Kidney (tissue), 14 donors: ENCODE data around the gene PACS2. TPM values are rescaled to one million over a fixed set of nuclear protein-coding genes. Genes with fewer than 3 reads are reported as not detected.

Experiments used
- DNase-seq, 5 donors: peaks; one replicate each; pipeline ENCODE4 v3.0.0-alpha.2; 2013 to 2020
- FAIRE-seq: peaks from 2 replicates; lab custom pipeline; 2012; peaks lifted over from hg19 to GRCh38; lab: Jason Lieb, UNC
- H3K27ac ChIP-seq, 2 donors: one replicate each; pipeline ENCODE4 v1.7.0; 2013; ENCODE audit warnings: low read depth in 2 of 2, low read length in 2 of 2, inconsistent platforms in 1 of 2
- H3K27me3 ChIP-seq: one replicate; pipeline ENCODE4 v1.7.1; 2013; ENCODE audit warnings: low read length, inconsistent platforms; ENCODE audit not compliant: control insufficient read depth, insufficient read depth
- H3K36me3 ChIP-seq, 3 donors: one replicate each; pipeline versions ENCODE4 v1.7.0 to v1.7.1; 2013; ENCODE audit warnings: low read length in 3 of 3, control low read depth in 1 of 3, inconsistent platforms in 1 of 3; ENCODE audit not compliant: insufficient read depth in 3 of 3, control insufficient read depth in 2 of 3
- H3K4me1 ChIP-seq, 3 donors: one replicate each; pipeline versions ENCODE4 v1.7.0 to v1.7.1; 2013; ENCODE audit warnings: low read length in 3 of 3, inconsistent platforms in 1 of 3, low read depth in 1 of 3; ENCODE audit not compliant: control insufficient read depth in 2 of 3, insufficient read depth in 2 of 3
- H3K4me3 ChIP-seq, 3 donors: one replicate each; pipeline versions ENCODE4 v1.7.0 to v1.8.1; 2013; ENCODE audit warnings: low read length in 3 of 3, control low read depth in 1 of 3, inconsistent platforms in 1 of 3
- H3K9ac ChIP-seq, 3 donors: one replicate each; pipeline versions ENCODE4 v1.7.0 to v1.7.1; 2013; ENCODE audit warnings: low read length in 3 of 3, control low read depth in 1 of 3, inconsistent platforms in 1 of 3
- H3K9me3 ChIP-seq, 3 donors: one replicate each; pipeline versions ENCODE4 v1.7.0 to v1.7.1; 2013; ENCODE audit warnings: low read length in 3 of 3, control low read depth in 1 of 3, inconsistent platforms in 1 of 3; ENCODE audit not compliant: control insufficient read depth in 2 of 3, insufficient read depth in 1 of 3
- intact Hi-C: fragments of 100-400 bp; cut with DNase I; formaldehyde crosslinking; loops from one replicate; pipeline ENCODE4 v1.11.1; 2022
- polyA plus RNA-seq: library from polyadenylated mRNA; stranded (reverse); fragments of 350-450 nt; fragmentation: Illumina TruSeq; extraction: RNeasy Lipid Tissue Mini Kit (QIAGEN cat#74804); gene quantifications from one replicate; pipeline ENCODE4 v1.2.3, GENCODE V29; 2014; ENCODE audit warnings: low read depth, low replicate concordance; ENCODE audit not compliant: insufficient read depth
- total RNA-seq: library from RNA; stranded (reverse); fragmentation: NEBNext Ultra II Directional; extraction: Animal tissue kit (Norgen Biotek cat#: 25700); gene quantifications from one replicate; pipeline ENCODE4 v1.2.1, GENCODE V29; 2021
- TF ChIP-seq, protein P1 (sequence below): IDR thresholded peaks from 3 replicates; pipeline ENCODE4 v1.5.1; 2012; ENCODE audit warnings: mild to moderate bottlenecking, moderate library complexity, borderline replicate concordance; ENCODE audit not compliant: insufficient read depth; ENCODE audit errors: extremely low read depth
- donor health status: control.
- donor health status: control.
- donor health status: control.
- donor health status: control.
- donor health status: control.
- donor health status: DM: yes; HTN: yes; CAD: no.
- donor health status: Normal renal cell carcinoma (clear cell type).

The PACS2 gene
- total and polyA plus RNA-seq, 2 donors from 2014 or later, result 35.7 to 83.9 TPM

GRCh38 chr14:105268736-105269354 lies 45.7 kb upstream of the PACS2 start:
- H3K9me3 ChIP-seq, result no peaks in the 10 kb centered on the region
- TF ChIP-seq, protein P1, sequence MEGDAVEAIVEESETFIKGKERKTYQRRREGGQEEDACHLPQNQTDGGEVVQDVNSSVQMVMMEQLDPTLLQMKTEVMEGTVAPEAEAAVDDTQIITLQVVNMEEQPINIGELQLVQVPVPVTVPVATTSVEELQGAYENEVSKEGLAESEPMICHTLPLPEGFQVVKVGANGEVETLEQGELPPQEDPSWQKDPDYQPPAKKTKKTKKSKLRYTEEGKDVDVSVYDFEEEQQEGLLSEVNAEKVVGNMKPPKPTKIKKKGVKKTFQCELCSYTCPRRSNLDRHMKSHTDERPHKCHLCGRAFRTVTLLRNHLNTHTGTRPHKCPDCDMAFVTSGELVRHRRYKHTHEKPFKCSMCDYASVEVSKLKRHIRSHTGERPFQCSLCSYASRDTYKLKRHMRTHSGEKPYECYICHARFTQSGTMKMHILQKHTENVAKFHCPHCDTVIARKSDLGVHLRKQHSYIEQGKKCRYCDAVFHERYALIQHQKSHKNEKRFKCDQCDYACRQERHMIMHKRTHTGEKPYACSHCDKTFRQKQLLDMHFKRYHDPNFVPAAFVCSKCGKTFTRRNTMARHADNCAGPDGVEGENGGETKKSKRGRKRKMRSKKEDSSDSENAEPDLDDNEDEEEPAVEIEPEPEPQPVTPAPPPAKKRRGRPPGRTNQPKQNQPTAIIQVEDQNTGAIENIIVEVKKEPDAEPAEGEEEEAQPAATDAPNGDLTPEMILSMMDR, result no peak
- H3K27me3 ChIP-seq, result no peaks in the 10 kb centered on the region
- H3K36me3 ChIP-seq, result no peaks in the 10 kb centered on the region
- no peak overlapping the region for H3K4me3 ChIP-seq
- DNase-seq, result no peak
- no peak overlapping the region for H3K27ac ChIP-seq
- intact Hi-C loops, result no loop called here
- no peak overlapping the region for H3K9ac ChIP-seq
- H3K4me1 ChIP-seq, result peaks cover 0 to 16% (median 5%) of the 10 kb centered on the region in 3 donors
- no peak for FAIRE-seq

DNA sequence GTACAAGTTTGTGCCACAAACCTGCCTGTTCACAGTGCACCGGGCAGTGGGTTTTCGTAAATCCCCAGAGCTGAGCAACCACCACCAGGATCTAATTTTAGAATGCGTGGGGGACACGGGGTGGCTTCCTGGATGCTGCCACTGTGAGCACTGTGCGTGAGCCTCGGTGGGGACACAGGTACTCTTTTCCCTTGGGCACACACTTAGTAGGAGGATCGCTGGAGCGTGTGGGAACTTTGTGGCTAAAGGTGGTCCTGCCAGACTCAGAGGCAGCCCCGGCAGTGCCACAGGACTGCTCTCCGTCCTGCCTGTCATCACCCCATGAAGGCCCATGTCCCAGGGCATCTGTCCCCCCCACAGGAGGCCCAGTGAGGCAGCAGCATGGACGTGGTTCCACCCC lies 45.1 kb upstream of the PACS2 start:
- no peak for DNase-seq
- Histone ChIP-seq H3K4me3 (no peak overlapping the region), H3K9ac (no peak overlapping the region), H3K36me3 (no peaks in the 10 kb centered on the region), H3K27me3 (no peaks in the 10 kb centered on the region), H3K27ac (no peak overlapping the region), H3K4me1 (peaks cover 0 to 19% (median 5%) of the 10 kb centered on the region in 3 donors), H3K9me3 (no peaks in the 10 kb centered on the region)
- no peak for FAIRE-seq
- intact Hi-C loops, result no loop called here
- TF ChIP-seq, protein P1, result no peak

DNA sequence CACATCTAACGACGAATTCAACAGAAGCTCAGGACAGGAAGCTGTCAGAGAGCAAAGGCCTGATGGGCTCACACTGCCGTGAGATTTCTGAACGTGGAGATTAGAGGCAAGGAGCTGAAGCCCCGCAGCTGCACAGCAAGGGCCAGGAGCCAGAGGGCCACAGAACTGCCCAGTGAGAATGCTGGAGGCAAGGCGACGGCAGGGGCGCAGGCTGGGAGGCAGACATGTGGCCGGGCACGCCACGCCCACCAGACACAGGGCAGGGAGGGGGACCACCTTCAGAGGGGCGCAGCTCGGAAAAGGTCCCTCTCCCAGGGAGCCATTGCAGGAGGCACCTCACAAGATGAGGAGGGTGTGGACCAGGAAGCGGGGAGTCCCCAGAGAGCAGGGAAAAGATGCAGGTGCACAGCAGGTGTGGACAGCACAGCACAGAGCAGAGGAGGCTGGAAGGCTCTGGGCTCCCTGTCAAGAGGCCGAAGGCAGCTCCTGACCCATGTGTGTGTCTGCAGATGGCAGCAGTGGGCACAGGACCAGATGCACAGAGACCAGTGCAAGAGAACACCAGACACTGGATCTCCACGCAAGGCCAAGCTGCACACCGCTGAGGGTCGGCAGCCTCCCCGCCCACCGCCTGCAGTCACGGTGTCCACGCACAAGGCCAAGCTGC lies 43.2 kb upstream of the PACS2 start:
- intact Hi-C loops, result no loop called here
- Histone ChIP-seq H3K27ac (no peak overlapping the region), H3K36me3 (no peaks in the 10 kb centered on the region), H3K4me1 (peaks cover 0 to 28% (median 11%) of the 10 kb centered on the region in 3 donors), H3K9me3 (no peaks in the 10 kb centered on the region), H3K27me3 (no peaks in the 10 kb centered on the region), H3K9ac (no peak overlapping the region), H3K4me3 (no peak overlapping the region)
- no peak for DNase-seq
- TF ChIP-seq, protein P1, result no peak
- FAIRE-seq, result no peak
